ENCODE data around the gene PILRB. TPM values are rescaled to one million over a fixed set of nuclear protein-coding genes. Genes with fewer than 3 reads are reported as not detected.

Gene PILRB
- total RNA-seq, 1 experiment from 2014 or later, result 60.2 TPM

GRCh38 chr7:100366411-100367250 is 8.7 kb downstream of the PILRB start:
- Histone ChIP-seq H3K9ac (ENCODE audit: low read length) (no peak overlapping the region), H3K4me2 (ENCODE audit: low read length) (no peak overlapping the region), H3K36me3 (ENCODE audit: control insufficient read depth in 1 of 2, insufficient read depth in 2 of 2, low read length in 2 of 2) (peaks cover 8 to 15% of the 10 kb centered on the region in 2 experiments; a peak in 2 of 4 replicates), H3K9me2 (ENCODE audit: insufficient read depth) (no peaks in the 10 kb centered on the region), H3K4me3 (replicated peaks in 1 of 2; ENCODE audit: low read depth in 1 of 2, low read length in 2 of 2) (no peak overlapping the region), H4K20me1 (ENCODE audit: insufficient read depth) (no peaks in the 10 kb centered on the region), H3K9me3 (ENCODE audit: control insufficient read depth in 1 of 2, insufficient read depth in 1 of 2, low read depth in 1 of 2, low read length in 2 of 2) (no peaks in the 10 kb centered on the region), H3K27me3 (ENCODE audit: insufficient read depth, low read length) (no peaks in the 10 kb centered on the region), H3K27ac (ENCODE audit: low read depth, low read length) (no peak overlapping the region), H2AFZ (ENCODE audit: low read depth, low read length, poor library complexity, severe bottlenecking) (no peak overlapping the region), H3K4me1 (ENCODE audit: control insufficient read depth in 1 of 2, insufficient read depth in 2 of 2, low read length in 2 of 2) (no peaks in the 10 kb centered on the region), H3K79me2 (ENCODE audit: insufficient read depth, low read length) (no peaks in the 10 kb centered on the region)
- 0 out of 2 replicates have a peak, but pooled peaks have one; percentile 13 for TF ChIP-seq JUND (IDR thresholded peaks at IDR 0.05)
- TF ChIP-seq ZBTB33 (IDR thresholded peaks at IDR 0.05; ENCODE audit: extremely low read depth, insufficient replicate concordance, low read length), result no peak
- no peak for TF ChIP-seq SRF (IDR thresholded peaks at IDR 0.05; ENCODE audit: low read depth)
- no peak for TF ChIP-seq SP1 (IDR thresholded peaks at IDR 0.05; ENCODE audit: low read depth)
- TF ChIP-seq POLR2AphosphoS5 (IDR thresholded peaks at IDR 0.05; ENCODE audit: low read depth, low read length), result peak; percentile 49
- TF ChIP-seq ZNF274 (IDR thresholded peaks at IDR 0.05; ENCODE audit: low read depth, low read length), result no peak
- BruUV-seq (replicated peaks), result no TSS peak
- ATAC-seq (peak; percentile 20), DNase-seq (ENCODE audit: low read depth, low spot score) (no peak)
- intact Hi-C loops (cut with micrococcal nuclease), result no loop called here
- ChIA-PET POLR2A (no interaction called here), CTCF (no interaction called here), RAD21 (ENCODE audit: low non-redundant PET in 1 of 2, low total read pairs in 2 of 2, uncharacterized antibody in 2 of 2, unreplicated experiment in 2 of 2) (no interaction called here)

- H3K9ac ChIP-seq (ENCODE audit: low read length), result no peak overlapping the region
- 0 out of 2 replicates have a peak, but pooled peaks have one; percentile 10 for ATAC-seq
- TF ChIP-seq POLR2AphosphoS5 (IDR thresholded peaks at IDR 0.05; ENCODE audit: low read depth, low read length), result no peak
- no peak for TF ChIP-seq ATF3 (IDR thresholded peaks at IDR 0.05)
- no peak for TF ChIP-seq SP1 (IDR thresholded peaks at IDR 0.05; ENCODE audit: low read depth)
- no peak; the same call in 1 of the 2 replicates for TF ChIP-seq JUND (IDR thresholded peaks at IDR 0.05)
- no peak for TF ChIP-seq CEBPB (IDR thresholded peaks at IDR 0.05; ENCODE audit: low read depth)
- no peak for TF ChIP-seq ZBTB33 (IDR thresholded peaks at IDR 0.05; ENCODE audit: extremely low read depth, insufficient replicate concordance, low read length)
- TF ChIP-seq EGR1 (IDR thresholded peaks at IDR 0.05; ENCODE audit: low read depth), result no peak
- no peak for TF ChIP-seq TCF7L2 (IDR thresholded peaks at IDR 0.05; ENCODE audit: borderline replicate concordance, extremely low read depth, insufficient read depth, insufficient read length)
- no peak for TF ChIP-seq FOSL1 (IDR thresholded peaks at IDR 0.05; ENCODE audit: low read depth)
- TF ChIP-seq ZNF274 (IDR thresholded peaks at IDR 0.05; ENCODE audit: low read depth, low read length), result no peak
- no peak for TF ChIP-seq YY1 (IDR thresholded peaks at IDR 0.05; ENCODE audit: extremely low read depth, insufficient replicate concordance, low read depth, low read length)
- no peak for TF ChIP-seq ELF1 (IDR thresholded peaks at IDR 0.05; ENCODE audit: borderline replicate concordance, low read depth)
- TF ChIP-seq ZFX (IDR thresholded peaks at IDR 0.05), result no peak
- TF ChIP-seq EZH2phosphoT487 (IDR thresholded peaks at IDR 0.05; ENCODE audit: borderline replicate concordance), result no peak
Observed at GRCh38 chr7:100367251-100367620, 9.3 kb downstream of the PILRB start.

More at GRCh38 chr7:100367251-100367620, 9.3 kb downstream of the PILRB start:
- POLR2A ChIA-PET, result no interaction called here
- Histone ChIP-seq H3K36me3 (ENCODE audit: control insufficient read depth in 1 of 2, insufficient read depth in 2 of 2, low read length in 2 of 2) (peaks cover 3 to 10% of the 10 kb centered on the region in 2 experiments; a peak in 2 of 4 replicates), H3K27me3 (ENCODE audit: insufficient read depth, low read length) (no peaks in the 10 kb centered on the region), H2AFZ (ENCODE audit: low read depth, low read length, poor library complexity, severe bottlenecking) (no peak overlapping the region), H3K4me1 (ENCODE audit: control insufficient read depth in 1 of 2, insufficient read depth in 2 of 2, low read length in 2 of 2) (no peaks in the 10 kb centered on the region), H3K4me2 (ENCODE audit: low read length) (no peak overlapping the region), H3K27ac (ENCODE audit: low read depth, low read length) (no peak overlapping the region), H4K20me1 (ENCODE audit: insufficient read depth) (no peaks in the 10 kb centered on the region), H3K4me3 (replicated peaks in 1 of 2; ENCODE audit: low read depth in 1 of 2, low read length in 2 of 2) (no peak overlapping the region), H3K9me2 (ENCODE audit: insufficient read depth) (no peaks in the 10 kb centered on the region), H3K79me2 (ENCODE audit: insufficient read depth, low read length) (no peaks in the 10 kb centered on the region), H3K9me3 (ENCODE audit: control insufficient read depth in 1 of 2, insufficient read depth in 1 of 2, low read depth in 1 of 2, low read length in 2 of 2) (no peaks in the 10 kb centered on the region)
- RAD21 ChIA-PET (ENCODE audit: low non-redundant PET in 1 of 2, low total read pairs in 2 of 2, uncharacterized antibody in 2 of 2, unreplicated experiment in 2 of 2), result no interaction called here
- intact Hi-C loops (cut with micrococcal nuclease), result no loop called here
- no TSS peak for BruUV-seq (replicated peaks)
- CTCF ChIA-PET, result no interaction called here
- DNase-seq (ENCODE audit: low read depth, low spot score), result no peak
